ENCODE results near the gene THADA. TPM values are rescaled to one million over a fixed set of nuclear protein-coding genes. Genes with fewer than 3 reads are reported as not detected.

The THADA gene
- total RNA-seq, 4 donors from 2014 or later = 35.7 to 49.2 (median 47.4) TPM

GRCh38 chr2:43258547-43259156, 337.2 kb downstream of the THADA start:
- TF ChIP-seq POLR2A (IDR thresholded peaks at IDR 0.05) = no peak
- no peak for TF ChIP-seq EP300 (IDR thresholded peaks at IDR 0.05)
- TF ChIP-seq, protein P1, sequence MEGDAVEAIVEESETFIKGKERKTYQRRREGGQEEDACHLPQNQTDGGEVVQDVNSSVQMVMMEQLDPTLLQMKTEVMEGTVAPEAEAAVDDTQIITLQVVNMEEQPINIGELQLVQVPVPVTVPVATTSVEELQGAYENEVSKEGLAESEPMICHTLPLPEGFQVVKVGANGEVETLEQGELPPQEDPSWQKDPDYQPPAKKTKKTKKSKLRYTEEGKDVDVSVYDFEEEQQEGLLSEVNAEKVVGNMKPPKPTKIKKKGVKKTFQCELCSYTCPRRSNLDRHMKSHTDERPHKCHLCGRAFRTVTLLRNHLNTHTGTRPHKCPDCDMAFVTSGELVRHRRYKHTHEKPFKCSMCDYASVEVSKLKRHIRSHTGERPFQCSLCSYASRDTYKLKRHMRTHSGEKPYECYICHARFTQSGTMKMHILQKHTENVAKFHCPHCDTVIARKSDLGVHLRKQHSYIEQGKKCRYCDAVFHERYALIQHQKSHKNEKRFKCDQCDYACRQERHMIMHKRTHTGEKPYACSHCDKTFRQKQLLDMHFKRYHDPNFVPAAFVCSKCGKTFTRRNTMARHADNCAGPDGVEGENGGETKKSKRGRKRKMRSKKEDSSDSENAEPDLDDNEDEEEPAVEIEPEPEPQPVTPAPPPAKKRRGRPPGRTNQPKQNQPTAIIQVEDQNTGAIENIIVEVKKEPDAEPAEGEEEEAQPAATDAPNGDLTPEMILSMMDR (IDR thresholded peaks at IDR 0.05) = no peak

DNA sequence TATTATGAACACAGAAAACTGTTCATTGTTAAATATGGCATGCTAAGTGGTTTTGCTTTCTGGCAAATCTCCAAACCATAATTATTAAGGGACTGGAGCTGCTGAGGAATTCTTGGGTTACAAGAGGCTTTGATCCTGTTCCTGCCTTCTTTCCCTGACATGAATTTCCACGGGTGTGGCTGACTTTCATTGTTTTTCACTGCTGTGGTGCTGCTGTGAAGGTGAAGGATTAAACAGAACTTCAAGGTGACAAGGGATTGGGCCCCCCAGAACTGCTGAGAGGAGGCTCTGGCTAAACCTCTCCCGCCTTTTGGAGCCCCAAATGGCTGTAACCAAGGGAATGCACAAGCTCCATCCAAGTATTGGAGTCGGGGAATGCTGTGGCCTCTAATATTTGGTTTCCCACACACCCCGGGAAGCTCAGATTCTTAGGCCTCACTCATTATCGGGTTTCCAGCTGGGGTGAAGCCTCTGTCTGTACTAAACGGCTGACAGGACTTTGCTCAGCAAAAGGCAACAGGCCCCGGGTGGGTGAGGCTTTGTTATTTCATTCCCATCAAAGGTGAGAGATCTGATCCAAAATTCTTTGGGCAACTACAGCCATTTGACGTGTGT, 340.4 kb downstream of the THADA start:
- TF ChIP-seq EP300 (IDR thresholded peaks at IDR 0.05) (no peak), POLR2A (IDR thresholded peaks at IDR 0.05) (no peak)
- TF ChIP-seq, protein P1 (IDR thresholded peaks at IDR 0.05) = no peak
- 32 to 55% methylated on average over 8 of the region's 8 CpGs for WGBS, 2 donors
- DNase-seq (ENCODE audit: low spot score in 2 of 2) = no peak
- Histone ChIP-seq H3K4me1 (peaks cover 0 to 36% (median 9%) of the 10 kb centered on the region in 4 donors), H3K4me3 (no peak overlapping the region), H3K9me3 (no peaks in the 10 kb centered on the region), H3K36me3 (peaks cover 0 to 4% (median 0%) of the 10 kb centered on the region in 3 donors), H3K27ac (peak overlapping the region in 3 of 4 donors; percentile 30 to 65 (median 62)), H3K27me3 (no peaks in the 10 kb centered on the region)

More at GRCh38 chr2:43258547-43259156, 337.2 kb downstream of the THADA start:
- Histone ChIP-seq H3K9me3 (no peaks in the 10 kb centered on the region), H3K27ac (no peak overlapping the region), H3K36me3 (peaks cover 0 to 4% (median 0%) of the 10 kb centered on the region in 3 donors), H3K27me3 (no peaks in the 10 kb centered on the region), H3K4me3 (no peak overlapping the region), H3K4me1 (peaks cover 0 to 21% (median 0%) of the 10 kb centered on the region in 4 donors)
- DNase-seq (ENCODE audit: low spot score in 2 of 2) = no peak
- 60 to 64% methylated on average over 2 of the region's 2 CpGs for WGBS, 2 donors

- no peak overlapping the region for H3K4me3 ChIP-seq
- no peaks in the 10 kb centered on the region for H3K27me3 ChIP-seq
- H3K36me3 ChIP-seq = peaks cover 0 to 4% (median 0%) of the 10 kb centered on the region in 3 donors
- H3K4me1 ChIP-seq = peaks cover 0 to 36% (median 9%) of the 10 kb centered on the region in 4 donors
- H3K27ac ChIP-seq = peak overlapping the region in 1 of 4 donors; percentile 65
- WGBS, 2 donors = 65 to 67% methylated on average over 5 of the region's 5 CpGs
- H3K9me3 ChIP-seq = no peaks in the 10 kb centered on the region
- TF ChIP-seq, protein P1 (IDR thresholded peaks at IDR 0.05) = no peak
- TF ChIP-seq EP300 (IDR thresholded peaks at IDR 0.05) (no peak), POLR2A (IDR thresholded peaks at IDR 0.05) (no peak)
- no peak for DNase-seq (ENCODE audit: low spot score in 2 of 2)
These were observed 341.5 kb downstream of the THADA start for GRCh38 chr2:43254331-43254730.

DNA sequence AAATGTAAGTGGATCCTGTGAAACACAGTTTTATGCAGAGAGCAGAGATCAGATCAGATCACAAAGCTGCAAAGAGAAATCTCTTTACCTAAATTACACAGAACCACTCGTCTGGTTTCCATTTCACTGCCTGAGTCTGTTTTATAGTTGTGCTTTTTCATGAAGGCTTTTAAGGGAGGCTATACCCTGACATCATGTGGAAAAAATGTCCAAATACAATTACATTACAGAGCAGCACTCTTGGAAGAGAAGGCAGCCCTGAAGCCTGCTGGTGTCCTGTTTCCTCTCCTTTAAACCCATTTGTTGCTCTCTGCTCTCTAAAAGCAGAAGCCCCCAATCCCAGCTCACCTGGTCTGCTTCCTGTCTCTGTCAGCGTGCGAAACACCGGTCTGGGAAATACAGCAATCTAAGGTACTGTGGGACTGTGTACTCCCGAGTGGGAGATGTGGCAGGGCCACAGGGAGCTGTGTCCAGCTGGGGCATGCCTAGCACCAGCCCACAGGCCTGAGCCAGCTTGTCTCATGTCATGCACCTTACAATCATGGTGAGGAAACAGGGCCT, 344.6 kb downstream of the THADA start:
- Histone ChIP-seq H3K36me3 (peaks cover 0 to 5% (median 0%) of the 10 kb centered on the region in 3 donors), H3K27me3 (no peaks in the 10 kb centered on the region), H3K4me1 (peaks cover 0 to 32% (median 9%) of the 10 kb centered on the region in 4 donors), H3K9me3 (no peaks in the 10 kb centered on the region), H3K4me3 (no peak overlapping the region), H3K27ac (peak overlapping the region; percentile 53 to 89 (median 76))
- DNase-seq (ENCODE audit: low spot score in 2 of 2) = no peak
- WGBS, 2 donors = 15 to 37% methylated on average over 5 of the region's 5 CpGs
- peak in 1 of 2 donors; percentile 44 for TF ChIP-seq EP300 (IDR thresholded peaks at IDR 0.05)
- TF ChIP-seq, protein P1 (IDR thresholded peaks at IDR 0.05) = no peak
- no peak for TF ChIP-seq POLR2A (IDR thresholded peaks at IDR 0.05)

GRCh38 chr2:43250015-43250414, 345.8 kb downstream of the THADA start:
- WGBS, 2 donors = 91 to 92% methylated on average over 2 of the region's 2 CpGs
- H3K27me3 ChIP-seq = no peaks in the 10 kb centered on the region
- H3K4me3 ChIP-seq = no peak overlapping the region
- no peak overlapping the region for H3K27ac ChIP-seq
- peaks cover 0 to 20% (median 9%) of the 10 kb centered on the region in 4 donors for H3K4me1 ChIP-seq
- DNase-seq (ENCODE audit: low spot score in 2 of 2) = no peak
- H3K36me3 ChIP-seq = peaks cover 0 to 5% (median 0%) of the 10 kb centered on the region in 3 donors
- no peaks in the 10 kb centered on the region for H3K9me3 ChIP-seq
- TF ChIP-seq POLR2A (IDR thresholded peaks at IDR 0.05) = no peak
- TF ChIP-seq, protein P1 (IDR thresholded peaks at IDR 0.05) = no peak
- no peak for TF ChIP-seq EP300 (IDR thresholded peaks at IDR 0.05)
